GM08714 (cell line): ENCODE results near the gene CCNQ.

Experiments
- H3K4me3 ChIP-seq: fragments of 200-500 bp; sonication (Bioruptor generic); 2 replicates; pipeline ENCODE4 v1.5.1; 2014; ENCODE audit warnings: mild to moderate bottlenecking, low read length, inconsistent platforms
- ZNF274 ChIP-seq: IDR thresholded peaks from 2 replicates; pipeline ENCODE4 v1.6.1; 2012; ENCODE audit warnings: mild to moderate bottlenecking, low read depth, low read length

Gene CCNQ

DNA sequence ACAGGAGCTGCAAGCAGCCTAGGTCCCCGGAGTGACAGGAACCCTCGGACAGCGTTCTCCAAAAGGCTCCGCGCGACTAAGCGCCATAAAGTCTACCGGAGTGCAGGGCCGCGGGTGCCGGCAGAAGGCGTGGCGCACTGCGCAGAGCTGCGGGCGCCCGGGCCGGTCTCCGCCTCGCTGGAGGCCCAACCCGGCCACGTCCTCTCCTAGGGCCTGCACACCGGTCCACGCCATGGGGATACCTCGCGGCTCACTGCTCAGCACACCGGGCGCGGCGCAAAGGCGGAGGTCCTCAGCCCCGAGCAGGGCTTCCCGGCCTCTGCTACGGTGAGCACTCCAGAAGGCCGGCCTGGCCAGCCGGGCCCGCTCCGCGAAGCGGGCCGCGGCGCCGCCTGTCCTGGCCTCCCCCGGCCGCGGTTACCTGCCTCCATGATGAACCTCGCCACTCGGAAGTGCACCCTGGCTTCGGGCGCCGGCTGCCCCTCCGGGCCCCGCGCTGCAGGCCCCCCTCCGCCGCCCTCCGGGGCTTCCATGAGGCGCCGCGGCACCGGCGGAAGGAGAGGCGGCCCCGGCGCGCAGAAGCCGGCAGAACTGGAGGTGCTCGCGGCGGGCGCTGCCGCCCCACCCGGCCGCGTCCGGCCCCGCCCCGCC, at the start of gene CCNQ:
Gene CCNQ (minus strand): TSS at position 599 of the 651 bp plus-strand sequence. CDS start 66 bp downstream, at position 533.
- no peak for TF ChIP-seq ZNF274
- H3K4me3 ChIP-seq = peak within 1 kb of the TSS; percentile 72

DNA sequence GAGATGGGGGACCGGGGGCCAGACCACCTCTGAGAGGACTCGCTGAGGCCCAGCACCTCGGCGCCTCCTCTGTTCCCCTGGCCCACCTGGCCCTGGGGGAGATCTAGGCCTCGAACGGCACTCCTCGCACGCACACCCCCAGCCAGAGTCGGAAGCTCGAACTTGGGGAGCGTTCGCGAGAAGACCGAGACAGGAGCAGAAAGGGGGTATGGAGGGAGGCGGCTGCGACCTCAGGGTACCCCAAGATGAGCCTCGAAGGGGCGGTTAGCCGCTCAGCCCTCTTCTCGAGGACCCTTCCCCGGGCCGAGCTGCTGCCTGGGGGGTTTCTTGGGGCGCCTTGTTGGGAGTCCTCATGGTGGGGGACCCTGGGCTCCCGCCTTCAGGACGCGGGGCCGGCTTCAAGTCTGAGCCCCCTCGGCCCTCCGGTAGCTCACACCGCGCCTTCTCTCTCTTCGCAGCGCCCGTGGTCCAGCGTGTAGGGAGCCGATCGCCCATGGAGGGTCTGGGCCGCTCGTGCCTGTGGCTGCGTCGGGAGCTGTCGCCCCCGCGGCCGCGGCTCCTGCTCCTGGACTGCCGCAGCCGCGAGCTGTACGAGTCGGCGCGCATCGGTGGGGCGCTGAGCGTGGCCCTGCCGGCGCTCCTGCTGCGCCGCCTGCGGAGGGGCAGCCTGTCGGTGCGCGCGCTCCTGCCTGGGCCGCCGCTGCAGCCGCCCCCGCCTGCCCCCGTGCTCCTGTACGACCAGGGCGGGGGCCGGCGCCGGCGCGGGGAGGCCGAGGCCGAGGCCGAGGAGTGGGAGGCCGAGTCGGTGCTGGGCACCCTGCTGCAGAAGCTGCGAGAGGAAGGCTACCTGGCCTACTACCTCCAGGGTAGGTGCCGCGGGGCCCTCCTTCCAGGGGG, 48.8 kb upstream of the CCNQ start:
- no peak for TF ChIP-seq ZNF274
- no peak overlapping the region for H3K4me3 ChIP-seq

- TF ChIP-seq ZNF274 = no peak
- no peak within 1 kb of the TSS for H3K4me3 ChIP-seq
These were observed 47.9 kb upstream of the CCNQ start, which contains the start of gene DUSP9 for GRCh38 chrX:153646620-153647373. Gene DUSP9, plus strand, starts transcription at chrX:153647203. Its CDS starts 751 bp downstream, at chrX:153647954.

GRCh38 chrX:153645921-153646488, 47.1 kb upstream of the CCNQ start:
- no peak for TF ChIP-seq ZNF274
- no peak overlapping the region for H3K4me3 ChIP-seq

DNA sequence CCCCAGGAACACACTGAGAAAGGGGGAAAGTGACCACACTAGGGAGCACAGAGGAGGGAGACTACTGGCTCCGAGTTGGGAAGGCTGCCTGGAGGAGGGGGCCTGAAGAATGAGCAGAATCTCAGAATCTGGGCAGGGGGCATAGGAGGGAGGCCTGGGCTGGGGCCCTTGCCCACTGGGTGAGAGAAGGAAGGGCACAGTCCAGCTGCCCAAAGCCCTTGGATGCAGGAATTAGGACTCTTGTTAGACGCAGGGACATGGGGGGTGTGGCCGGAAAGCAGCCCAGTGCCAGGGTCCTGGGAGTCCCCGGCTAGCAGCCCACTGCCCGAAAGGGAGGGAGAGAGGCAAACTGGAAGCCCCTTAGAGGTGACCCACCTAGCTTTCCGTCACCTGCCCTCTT, 46.2 kb upstream of the CCNQ start:
- TF ChIP-seq ZNF274 = no peak
- H3K4me3 ChIP-seq = no peak overlapping the region

DNA sequence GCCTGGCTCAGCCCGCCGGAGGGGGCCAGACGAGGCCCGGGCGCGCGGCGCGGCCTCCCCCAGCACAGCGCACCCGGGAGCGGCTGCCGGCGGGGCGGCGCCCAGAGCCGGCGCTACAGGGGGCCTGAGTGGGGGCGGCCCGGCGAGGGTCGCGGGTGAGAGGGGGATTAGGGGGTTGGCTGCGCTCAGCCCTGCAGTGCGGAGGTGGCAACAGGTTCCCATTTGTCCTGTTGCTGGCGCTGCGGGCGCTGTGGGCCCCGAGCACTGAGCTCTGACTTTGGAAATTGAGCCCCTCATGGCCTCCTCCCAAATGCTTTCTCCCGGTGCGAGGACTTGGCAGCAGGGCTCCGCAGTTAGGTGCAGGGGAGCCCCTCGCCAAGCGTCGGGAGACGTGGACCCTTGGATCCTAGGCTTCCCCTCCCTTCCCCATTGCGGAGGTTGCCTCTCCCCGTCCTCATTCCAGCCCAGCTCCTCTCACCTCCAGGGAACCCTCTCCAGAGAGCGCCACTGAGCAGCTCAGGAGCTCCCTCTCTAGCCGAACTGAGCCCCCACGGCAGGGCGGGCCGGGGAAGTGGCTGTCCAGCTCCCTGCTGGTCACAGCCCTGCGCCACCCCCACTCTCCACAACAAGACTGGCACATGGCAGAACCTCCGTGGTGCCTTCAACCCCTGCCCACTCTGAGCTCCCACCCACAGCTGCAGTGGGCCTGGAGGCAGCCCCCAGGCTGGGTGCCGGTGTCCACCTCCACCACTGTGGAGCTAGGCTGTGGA, 45.6 kb upstream of the CCNQ start:
- no peak overlapping the region for H3K4me3 ChIP-seq
- TF ChIP-seq ZNF274 = no peak

DNA sequence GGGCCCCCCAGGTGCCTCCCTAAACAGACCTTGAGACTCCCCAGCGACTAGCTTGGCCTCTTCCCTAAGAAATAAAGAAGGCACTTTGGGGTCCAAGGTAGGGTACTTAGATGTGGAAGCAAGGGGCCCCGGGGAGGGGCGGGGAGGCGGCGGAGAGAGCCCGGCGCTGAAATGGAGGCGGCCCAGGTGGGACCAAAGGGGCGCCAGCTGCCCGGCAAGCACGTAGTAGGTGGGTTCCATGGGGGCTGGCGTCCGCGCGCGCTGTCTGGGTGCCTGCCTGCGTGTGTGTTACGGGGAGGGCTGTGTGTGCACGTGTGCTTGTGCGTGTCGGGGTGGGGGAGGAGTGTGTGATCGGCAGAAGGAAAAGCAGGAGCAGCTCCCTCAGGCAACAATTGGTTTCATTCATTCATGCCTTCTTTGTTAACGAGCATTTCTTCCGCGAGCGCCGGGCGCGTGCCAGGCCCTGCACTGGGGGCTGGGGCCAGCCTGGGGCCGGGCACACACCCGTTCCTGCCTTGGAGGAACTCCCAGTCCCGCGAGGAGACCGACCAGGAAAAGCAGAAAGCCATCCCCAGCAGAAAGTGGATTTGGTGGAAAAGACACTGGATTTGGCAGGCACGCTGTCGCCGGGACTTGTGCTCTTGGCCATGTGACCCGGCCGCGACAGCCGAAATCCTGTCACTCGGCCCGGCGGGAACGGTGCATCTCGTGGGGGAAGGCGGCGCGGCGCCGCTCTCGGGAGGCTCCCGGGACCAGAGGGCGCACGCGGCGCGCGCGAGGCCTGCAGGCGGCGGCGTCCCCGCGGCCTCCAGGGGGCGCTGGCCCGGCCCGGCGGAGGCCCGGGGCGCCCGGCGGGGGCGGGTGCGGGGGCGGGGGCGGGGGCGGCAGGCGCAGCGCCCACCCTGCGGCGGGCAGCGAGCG, 44.8 kb upstream of the CCNQ start:
- no peak overlapping the region for H3K4me3 ChIP-seq
- no peak for TF ChIP-seq ZNF274

DNA sequence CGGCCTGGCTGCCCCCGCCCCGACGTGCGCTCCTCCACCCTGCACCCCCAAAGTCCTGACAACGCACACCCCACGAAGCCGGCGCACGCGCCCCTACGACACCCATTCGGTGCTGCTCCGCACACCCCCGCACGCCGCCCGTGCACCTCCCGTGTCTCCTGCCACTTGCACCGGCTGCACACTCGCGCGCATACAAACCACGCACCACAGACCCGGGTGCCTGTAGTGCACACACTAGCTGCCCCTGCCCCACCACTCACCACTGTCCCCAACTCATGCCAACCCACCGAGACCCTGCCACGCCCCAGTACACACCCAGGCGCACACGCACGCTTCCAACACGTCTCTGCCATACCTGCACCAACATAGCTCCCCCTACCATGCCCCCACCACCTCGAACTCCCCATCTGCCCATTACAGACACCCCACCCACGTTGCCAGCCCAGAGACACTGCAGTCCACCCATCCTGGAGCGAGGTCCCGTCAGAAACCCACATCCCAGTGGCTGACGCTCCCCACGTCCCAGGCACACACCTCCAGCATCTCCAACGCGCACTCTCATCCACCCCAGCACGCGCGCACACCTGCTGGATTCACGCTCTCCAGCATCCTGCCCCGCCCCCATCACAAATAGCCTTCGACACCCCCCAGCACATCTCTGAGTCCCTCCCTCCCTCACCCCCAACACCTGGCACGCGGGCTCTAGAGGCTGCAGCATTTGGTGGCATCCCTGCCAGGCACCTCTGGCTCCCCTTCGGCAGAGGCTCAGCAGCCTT, 43.9 kb upstream of the CCNQ start:
- H3K4me3 ChIP-seq = no peak overlapping the region
- no peak for TF ChIP-seq ZNF274

DNA sequence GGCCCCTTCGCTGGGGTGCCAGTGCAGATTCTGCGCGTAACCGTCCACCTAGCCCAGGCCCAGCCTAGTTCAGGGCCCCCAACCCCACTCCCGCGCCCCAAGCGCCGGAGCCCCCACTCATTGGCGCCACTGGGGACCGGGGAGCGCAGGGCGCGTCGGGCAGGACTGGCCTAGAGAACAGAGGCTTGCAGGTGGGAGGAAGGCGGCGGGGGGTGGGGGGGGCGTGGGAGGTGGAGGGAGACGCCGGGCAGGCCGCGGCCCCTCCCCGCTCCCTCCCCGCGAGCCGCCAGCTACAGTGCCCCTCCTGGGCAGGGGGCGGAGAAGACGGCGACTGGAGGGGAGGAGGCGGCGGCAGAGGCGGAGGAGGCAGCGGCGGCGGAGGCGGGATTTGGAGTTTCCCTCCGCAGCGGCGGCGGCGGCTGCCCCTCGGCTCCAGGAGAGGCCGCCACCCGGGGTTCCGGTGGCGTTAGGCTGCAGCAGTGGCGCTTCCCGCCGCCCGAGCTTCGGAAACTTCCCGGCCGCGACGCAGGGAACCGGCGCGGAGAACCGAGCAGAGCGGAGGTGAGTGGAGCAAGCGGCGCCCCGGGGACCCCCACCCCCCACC, 43.2 kb upstream of the CCNQ start:
- TF ChIP-seq ZNF274 = no peak
- no peak overlapping the region for H3K4me3 ChIP-seq

DNA sequence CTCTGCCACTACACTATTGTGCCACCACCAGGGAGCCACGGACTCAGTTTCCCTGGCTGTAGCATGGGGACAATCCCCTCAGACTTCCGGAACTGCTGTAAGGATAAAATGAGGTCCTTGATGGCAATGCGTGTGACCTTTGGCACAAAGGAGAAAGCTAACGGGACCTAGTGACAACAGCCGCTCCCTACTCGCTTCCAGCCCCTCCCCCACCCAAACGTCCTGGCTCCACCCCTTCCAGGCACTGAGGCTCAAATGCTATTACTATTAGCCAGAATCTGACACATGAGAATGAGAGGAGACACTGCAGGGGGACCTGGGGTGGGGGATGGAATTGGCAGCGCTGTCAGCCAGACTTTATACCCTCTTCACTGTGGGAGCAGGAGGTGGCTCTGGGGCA, 42.7 kb upstream of the CCNQ start:
- no peak overlapping the region for H3K4me3 ChIP-seq
- TF ChIP-seq ZNF274 = no peak

- no peak overlapping the region for H3K4me3 ChIP-seq
- TF ChIP-seq ZNF274 = no peak
These were observed 42.0 kb upstream of the CCNQ start for GRCh38 chrX:153640736-153641575.
